Measurements from ENCODE around the gene VARS2.

Gene VARS2

DNA sequence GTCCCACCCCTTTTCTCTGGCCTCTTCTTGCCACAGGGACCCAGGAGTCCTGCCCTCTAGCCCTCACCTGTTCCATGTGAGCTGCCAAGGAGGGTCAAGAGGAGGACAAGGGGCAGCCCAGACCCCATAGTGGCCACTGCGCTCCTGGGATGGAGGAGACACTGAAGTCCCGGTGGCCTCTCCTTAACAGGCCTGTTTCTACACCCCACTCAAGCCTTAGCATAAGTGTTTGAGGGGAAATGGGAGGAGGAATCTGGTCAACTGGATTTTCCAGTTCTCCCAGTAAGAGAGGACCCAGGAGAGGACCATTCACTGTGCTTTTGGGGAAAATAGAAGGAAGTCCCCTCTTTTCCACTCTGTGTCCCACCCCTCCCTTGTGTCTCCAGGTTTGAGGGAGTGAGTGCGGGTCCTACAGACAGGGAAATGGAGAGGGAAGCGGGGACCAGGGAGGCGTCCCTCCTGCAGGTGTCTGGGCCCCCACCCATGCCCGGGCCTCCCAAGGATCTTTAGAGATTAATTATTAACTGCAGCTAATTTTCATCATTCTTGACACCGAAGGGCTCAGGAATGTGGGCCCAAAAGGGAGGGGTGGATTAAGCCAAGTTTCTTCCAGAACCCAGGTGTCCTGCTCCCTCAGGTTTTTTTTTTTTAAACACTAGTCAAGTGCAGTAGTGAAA lies 18.1 kb downstream of the VARS2 start, which contains the start of gene SFTA2:
Gene SFTA2 (minus strand): TSS at position 202 of the 677 bp plus-strand sequence. CDS start 74 bp downstream, at position 128.
- DNase-seq, result no peak

DNA sequence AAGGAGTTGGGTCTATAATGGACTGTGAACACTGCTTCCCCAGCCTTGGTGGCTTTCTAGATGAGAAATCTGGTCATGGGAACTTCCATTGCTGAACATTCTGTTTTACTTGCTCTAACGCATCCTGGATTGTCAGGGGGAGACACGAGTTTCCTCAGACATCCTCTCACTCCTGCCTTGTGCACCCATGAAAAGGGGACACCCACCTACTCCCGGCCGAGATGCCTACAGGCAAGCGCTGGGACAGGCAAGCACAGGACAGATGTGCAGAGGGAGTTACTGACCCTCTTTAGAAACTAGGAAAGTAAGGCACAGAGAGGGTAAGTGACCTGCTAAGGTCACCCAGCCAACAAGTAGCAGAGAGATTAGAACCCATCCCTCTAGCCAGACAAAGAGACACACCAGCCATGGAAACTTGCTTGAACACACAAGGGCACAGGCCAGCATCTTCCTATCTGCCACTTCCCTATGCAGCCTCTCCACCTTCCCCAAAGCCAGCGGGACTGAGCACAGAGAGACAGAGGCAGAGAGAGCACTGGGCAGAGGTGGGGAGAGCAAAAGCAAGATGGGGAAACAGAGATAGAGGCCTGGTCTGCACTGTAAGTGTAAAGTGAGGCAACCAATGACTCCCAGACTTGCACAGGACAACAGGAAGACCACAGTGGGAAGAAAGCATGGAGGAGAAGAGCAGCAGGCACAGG lies 18.8 kb downstream of the VARS2 start:
- DNase-seq, result no peak

DNA sequence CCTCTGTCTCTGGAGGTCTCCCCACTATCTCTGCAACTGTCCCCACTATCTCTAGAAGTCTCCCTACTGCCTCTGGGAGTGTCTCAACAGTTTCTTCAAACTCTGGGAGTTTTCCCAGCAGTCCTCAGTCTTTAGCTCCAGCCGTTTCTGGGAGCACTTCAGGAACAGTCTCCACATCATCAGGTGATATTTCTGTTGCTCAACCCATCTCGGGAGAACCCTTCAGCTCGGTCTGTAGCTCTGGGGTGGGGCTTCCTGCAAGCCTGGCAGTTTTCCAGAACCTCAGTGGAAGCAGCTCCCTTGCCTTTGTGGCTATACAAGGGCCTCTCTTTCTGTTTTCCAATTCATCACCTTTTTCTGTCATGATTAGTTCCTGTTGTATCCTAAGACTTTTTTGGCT lies 21.0 kb downstream of the VARS2 start:
- no peak for DNase-seq

DNA sequence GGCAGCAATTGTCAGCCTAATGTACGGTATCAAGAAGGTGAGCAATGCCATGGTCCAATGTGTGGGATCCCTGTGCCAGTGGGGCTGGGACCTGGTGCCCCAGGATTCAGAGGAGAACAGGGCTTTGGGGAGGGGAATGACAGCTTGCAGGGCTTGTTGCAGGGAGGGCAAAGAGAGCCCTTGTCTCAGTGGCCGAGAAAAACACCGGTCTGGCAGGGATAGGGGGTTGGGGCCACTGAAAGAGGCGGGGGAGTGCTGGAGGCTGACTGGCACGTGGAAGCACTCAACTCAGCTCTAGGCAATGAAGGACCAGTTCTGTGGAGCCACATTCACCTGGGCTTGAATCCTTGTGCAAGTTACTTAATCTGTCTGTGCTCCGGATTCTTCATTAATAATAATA lies 23.2 kb downstream of the VARS2 start:
- no peak for DNase-seq

DNA sequence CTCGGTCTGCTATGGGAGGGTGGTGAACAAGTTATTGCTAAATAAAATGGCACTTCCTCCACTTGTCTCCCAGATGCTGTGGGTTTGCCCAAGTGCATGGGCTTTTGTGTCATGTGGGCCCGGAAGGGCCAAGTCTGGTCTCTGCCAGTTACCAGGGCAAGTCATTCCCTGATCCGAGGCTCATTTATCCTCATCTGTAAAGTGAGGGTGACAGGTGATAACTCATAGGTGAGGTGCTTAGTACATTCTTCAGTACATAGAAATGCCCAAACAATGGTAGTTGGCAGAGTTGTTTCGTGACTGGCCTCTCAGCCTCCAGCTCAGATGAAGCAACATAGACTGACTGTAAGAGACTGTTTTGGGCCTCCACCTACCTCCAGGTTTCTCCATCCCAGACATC lies 24.7 kb downstream of the VARS2 start:
- no peak for DNase-seq

DNA sequence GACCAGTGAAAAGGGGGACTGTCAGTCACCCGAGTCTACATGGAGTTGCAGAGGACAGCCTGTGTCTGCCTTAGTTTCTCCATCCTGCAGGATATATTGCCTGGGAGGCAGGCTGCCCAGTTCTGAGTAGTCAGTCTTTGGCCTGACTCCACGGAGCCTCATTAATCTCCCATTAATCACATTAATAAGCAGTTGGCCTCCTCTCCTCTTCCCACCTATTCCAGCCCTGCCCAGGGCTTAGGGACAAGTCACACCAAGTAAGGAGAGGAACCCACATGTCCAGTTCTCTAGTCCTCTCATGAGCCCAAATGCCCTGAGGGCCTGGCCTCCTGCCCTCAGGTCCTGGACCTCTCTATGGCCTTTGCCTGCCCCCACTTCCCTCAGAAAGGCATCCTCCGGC lies 25.4 kb downstream of the VARS2 start:
- DNase-seq, result no peak

DNA sequence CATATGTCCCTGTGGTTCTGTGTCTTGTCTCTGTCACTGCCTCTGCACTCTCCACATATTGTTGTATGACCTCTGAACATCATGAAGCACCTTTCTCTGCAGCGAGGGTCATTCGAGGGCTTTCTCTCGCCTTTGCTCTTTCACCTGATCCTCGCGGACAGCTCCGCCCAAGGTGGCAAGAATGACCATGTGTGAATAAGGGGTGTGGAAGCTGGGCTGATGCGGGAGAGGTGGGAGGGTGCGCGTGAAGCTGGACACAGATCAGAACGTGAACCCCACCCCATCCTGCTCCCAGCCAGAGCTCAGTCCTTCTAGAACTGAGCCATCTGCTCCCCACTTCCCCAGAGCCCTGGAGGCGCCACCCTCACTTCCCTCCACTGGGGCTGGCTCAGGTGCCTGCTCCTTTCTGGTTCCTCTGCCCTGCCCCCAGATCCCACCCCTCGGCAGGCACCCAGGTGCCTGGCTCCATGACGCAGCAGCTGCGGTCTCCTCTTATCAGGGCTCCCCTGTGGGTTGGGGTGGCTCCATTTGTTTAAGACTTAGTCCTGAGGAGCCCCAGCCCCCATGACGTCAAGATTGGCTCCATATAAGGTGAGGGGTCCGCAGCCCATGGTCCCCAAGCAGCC lies 26.4 kb downstream of the VARS2 start, which contains the start of gene MUCL3:
Gene MUCL3 (plus strand): TSS at position 613 of the 626 bp plus-strand sequence. CDS start 27 bp downstream, outside the sequence.
- DNase-seq, result no peak

DNA sequence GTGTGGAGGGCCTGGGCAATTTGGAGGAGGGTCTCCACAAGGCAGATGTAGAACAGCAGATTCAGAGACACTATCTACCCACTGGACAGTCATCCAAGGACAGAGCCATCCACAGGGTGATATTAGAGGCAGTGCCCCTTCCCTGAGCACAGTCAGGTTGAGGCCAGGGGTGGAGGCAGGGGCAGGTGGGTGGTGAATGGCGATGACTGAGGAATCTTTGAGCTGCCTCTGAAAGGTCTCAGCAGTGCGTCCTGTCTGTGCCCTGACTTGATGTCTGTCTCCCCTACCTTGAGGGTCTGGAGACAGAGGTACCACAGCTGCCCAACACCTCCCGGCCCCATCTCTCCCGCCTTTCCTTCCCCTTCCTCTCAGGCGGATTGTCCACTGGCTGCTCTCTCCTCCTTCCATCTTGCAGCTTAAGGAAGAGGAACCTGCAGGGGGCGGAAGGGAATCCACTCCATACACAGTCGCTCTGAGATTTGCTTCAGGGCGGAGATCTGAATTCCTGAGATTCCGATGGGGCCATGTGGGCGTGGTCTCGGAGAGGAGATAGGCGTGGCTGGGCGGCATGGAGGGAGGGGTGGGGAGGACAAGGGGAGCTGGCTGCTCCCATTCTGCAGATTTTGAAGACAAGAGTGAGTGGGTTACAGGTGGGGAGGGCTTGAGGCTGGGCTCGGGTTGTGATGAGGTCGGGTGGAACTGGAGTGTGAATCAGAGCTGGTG lies 28.5 kb downstream of the VARS2 start:
- DNase-seq, result peak; percentile 61

DNA sequence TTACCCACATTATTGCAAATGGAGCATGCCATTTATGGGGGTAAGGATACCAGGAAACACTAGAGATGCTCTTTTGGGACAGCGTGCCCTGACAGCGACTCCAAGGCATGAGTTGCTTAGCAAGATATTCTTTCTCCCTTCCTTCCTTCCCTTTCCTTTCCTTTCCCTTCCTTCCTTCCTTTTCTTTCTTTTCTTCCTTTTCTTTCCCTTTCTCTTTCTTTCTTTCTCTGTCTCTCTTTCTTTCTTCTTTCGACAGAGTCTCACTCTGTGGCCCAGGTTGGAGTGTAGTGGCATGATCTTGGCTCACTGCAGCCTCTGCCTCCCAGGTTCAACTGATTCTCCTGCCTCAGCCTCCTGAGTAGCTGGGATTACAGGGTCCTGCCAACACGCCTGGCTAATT lies 30.0 kb downstream of the VARS2 start:
- DNase-seq, result no peak

DNA sequence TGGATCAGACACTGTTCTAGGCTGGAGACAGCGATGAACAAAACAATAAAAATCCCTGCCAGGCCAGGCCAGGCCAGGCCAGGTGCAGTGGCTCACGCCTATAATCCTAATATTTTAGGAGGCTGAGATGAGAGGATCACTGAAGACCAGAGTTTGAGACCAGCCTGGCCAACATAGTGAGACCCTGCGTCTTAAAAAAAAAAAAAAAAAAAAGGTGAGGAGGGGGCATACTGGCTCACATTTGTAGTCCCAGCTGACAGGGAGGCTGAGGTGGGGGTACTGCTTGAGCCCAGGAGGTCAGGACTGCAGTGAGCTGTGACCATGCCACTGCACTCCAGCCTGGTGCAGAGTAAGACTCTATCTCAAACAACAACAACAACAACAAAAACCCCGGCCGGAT lies 31.2 kb downstream of the VARS2 start:
- no peak for DNase-seq

DNA sequence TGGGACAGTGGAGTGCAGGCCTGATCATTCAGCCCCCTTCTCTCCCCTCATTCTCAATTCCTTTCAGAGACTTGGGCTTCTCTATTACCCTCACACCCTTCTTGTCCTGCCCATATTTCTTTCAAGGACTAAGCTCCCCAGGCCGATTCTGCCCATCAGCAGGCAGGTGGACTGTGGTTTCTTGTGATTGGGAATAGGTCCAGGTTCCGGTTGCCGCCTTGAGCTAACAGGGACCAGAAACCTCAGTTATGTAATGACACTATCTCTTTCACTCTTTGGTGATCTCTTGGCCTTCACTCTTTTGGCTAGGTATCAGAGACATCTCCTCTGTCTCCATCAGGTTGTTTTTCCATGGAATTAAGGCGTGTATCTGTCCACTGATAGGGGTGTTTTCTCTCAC lies 33.2 kb downstream of the VARS2 start:
- DNase-seq, result no peak

DNA sequence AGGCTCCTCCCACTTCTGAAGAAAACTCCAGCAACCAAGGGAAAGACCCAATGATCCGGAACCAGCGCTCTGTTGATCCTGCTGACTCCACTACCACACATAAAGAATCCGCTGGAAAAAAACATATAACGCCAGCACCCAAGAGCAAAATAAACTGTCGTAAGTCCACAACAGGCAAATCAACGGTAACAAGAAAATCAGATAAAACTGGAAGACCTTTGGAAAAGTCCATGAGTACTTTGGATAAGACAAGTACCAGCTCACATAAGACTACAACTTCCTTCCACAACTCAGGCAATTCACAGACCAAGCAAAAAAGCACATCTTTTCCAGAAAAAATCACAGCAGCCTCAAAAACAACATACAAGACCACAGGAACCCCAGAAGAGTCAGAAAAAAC lies 34.8 kb downstream of the VARS2 start:
- DNase-seq, result no peak

DNA sequence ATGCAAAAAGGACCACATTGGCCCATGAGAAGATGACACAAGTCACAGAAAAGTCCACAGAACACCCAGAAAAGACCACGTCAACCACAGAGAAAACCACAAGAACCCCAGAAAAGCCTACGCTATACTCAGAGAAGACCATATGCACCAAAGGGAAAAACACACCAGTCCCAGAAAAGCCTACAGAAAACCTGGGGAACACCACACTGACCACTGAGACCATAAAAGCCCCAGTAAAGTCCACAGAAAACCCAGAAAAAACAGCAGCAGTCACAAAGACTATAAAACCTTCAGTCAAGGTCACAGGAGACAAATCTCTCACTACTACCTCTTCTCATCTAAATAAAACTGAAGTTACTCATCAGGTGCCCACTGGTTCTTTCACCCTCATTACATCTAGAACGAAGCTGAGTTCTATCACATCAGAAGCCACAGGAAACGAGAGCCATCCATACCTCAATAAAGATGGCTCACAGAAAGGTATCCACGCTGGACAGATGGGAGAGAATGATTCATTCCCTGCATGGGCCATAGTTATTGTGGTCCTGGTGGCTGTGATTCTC lies 38.0 kb downstream of the VARS2 start:
- no peak for DNase-seq

DNA sequence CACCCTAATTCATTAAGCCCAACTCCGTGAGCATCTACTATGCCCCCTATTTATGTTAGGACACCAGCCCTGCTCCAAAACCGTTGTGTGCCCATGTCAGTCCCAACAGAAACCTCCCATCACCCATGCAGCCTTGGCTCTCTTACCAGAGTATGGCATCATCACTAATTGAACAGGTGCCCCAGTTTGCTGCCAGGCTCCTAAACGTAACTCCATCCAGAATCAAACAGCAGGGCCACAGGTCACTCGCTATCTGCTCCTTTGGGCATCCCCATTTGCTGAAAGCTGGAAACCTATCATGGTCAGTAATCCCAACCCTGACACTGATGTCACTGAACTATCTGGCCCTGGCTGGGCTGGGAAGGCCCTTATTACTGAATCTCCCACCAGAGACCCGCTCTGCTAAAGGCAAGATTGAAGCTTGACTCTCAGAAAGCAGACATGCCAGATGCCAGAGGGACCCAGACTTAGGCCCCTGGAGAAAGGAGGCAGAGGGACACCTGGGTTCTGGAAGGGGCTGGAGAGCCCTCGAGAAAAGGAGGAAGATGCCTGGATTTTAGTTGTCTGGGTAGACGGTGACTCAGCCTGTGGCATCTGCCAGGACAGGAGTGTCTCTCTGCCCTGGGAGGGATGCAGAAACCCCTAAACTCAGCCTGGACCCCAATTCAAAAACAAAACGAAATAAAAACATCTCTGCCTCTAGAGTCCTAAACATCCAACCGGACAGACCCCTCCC lies 40.8 kb downstream of the VARS2 start:
- DNase-seq, result no peak

DNA sequence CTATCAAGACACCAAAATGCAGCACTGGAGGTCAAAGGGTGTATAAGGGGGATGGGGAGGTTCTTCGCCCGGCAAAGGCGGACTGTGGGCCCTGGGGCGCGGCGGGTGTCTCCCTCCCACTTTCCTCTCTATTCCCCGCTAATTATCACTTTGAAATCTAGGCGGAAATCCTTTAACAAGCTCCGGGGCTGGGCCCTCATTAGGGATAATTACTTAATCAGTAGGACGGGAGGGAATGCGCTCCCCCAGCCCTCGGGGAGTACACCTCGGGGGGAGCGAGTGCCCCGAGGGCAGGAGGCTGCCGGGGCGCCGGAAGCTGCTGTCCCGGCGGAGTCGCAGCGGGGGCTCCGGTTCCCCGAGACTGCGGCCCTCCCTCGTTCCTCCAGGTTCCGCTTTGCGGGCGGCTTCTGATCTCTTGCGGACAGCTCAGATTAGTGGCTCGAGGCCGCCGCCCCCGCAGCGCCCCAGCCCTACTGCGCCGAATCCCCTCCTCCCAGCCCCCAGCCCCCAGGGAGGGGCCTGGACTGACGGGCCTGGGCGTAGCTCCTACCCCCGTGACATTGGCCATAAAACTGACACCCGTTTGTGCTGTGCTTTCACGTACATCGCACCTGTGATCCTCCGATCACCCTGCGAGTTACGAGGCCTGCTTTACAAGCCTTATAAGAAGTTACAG lies 41.5 kb downstream of the VARS2 start:
- DNase-seq, result peak; percentile 71

DNA sequence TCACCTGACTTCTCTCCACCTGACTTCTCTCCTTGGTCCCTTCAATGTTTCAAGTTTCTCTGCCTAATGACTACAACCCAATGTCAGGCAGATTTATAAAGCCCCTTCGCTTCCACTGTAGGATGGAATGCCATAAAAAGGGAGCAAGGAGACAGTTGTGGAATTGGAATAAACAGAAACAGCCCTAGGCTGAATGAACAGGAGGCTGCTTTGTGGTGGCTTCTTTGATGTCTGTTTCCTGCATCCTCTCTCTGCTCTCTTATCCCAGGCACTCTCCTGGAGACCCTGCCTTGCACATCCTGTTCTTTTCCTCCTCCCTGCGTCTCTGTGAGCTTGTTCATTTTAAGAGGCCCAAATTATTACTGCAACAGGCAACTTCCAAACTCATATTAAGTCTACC lies 43.7 kb downstream of the VARS2 start:
- no peak for DNase-seq

DNA sequence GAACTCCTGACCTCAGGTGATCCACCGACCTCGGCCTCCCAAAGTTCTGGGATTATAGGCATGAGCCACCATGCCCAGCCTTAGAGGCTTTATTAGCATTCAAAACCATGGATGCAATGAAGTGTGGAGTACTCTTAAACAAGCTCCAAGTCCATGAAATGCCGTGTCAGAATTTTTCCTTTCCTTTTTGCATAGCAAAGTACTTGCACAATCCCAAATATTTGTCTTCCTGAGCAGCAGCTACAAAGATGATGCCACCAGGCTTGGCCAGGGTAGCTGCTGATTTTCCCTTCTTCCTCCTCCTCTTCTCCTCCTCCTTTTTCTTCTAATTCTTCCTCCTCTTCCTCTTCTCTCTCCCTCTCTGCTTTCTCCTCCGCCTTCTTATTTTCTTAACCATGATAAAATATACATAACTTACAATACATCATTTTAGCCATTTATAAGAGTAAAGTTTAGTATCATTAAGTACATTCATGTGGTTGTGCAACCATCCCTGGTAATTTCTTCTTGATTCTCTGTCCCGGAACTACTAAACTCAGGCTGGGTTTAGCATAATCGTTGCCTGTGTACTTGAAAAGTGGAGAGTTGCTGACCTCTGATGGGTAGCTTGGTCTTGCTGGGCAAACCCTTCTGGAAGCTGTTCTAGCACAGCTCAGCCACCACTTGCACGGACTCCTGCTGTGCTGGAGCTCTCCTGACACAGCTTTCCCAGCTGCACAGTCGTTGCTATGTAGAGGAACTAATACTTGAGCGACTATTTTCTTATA lies 47.1 kb downstream of the VARS2 start:
- no peak for DNase-seq

DNA sequence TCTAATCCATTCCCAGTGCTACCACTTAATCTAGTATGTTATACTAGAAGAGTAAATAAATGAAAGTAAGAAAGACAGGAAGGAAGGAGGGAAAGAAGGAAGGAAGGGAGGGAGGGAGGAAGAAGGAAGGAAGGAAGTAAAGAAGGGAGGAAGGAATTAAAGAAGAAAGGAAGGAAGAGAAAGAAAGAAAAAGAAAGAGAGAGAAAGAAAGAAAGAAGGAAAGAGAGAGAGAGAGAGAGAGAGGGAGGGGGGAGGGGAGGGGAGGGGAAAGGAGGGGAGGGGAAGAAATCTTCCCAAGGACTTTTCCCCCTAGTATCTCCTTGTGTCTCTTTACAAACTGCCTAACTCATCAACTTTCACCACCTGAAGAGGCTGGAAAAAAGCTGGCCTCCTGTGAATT lies 48.7 kb downstream of the VARS2 start:
- no peak for DNase-seq

DNA sequence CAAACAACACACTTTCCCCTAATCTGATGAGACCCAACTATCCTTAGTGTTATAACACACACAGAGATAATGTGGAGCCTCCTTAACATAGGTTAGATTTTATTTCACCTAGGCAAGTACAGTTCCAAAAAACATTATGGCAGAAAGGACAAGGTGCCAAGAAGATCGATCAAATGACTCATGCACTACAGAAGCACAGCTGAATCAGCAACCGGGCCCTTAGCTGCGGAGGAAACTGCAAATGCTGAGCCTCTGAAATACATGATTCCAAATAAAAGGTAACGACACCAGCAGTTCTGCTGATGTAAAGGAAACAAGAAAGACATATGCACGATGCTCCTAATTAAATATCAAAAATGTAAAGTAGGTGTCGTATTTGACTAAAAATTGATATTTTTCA lies 49.6 kb downstream of the VARS2 start:
- no peak for DNase-seq

DNA sequence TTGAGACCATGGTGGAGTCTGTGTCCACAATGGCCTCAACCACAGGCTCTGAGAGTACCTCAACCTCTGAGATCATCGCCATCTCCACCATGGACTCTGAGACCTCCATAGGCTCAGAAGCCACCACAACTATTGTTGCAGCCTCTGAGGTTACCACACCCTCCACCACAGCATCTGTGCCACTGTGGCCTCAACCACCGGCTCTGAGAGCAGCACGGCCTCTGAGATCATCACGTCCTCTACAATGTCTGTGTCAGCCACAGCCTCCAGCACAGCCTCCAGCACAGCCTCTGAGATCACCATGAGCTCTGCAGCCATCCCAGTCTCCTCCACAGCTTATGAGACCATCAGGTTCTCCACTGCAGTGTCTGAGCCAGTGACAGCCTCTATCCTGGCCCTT lies 50.0 kb downstream of the VARS2 start:
- DNase-seq, result no peak

DNA sequence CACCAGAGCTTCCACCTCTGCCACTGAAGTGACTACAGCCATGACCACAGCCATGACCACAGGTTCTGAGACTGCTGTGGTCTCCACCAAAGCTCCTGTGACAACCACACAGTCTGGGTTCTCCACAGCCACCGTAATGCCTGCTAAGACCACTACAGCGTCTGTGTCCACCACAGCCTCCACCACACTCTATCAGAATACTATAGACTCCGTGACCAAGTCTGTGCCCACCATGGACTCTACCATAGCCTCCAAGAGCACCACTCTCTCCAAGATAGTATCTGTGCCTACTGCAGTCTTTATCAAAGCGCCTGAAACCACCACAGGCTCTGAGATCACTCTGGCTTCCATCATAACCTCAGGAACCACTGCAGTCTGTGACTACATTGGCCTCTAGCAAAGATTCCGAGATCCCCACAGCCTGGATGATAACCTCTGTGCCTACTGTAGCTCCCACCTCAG lies 51.1 kb downstream of the VARS2 start:
- DNase-seq, result no peak

Data from retina (tissue), 1 donor.